Uterus (tissue), 4 donors: Measurements from ENCODE around the gene GAPT. TPM values are rescaled to one million over a fixed set of nuclear protein-coding genes. Genes with fewer than 3 reads are reported as not detected.
"Not testable (repeated sequence)": the region's sequence is repeated elsewhere in the genome, so short reads cannot be mapped to it uniquely, and the experiment has no call there.

ENCODE experiments used
- DNase-seq, 2 donors: peaks; one replicate each; pipeline ENCODE4 v3.0.0-alpha.2; 2019 to 2020
- H3K27ac ChIP-seq, 2 donors: fragments of 200-600 bp; sonication (generic); 1 replicate in 1 of 2; 2 replicates in 1 of 2; pipeline ENCODE4 v1.5.1; 2016 to 2018
- H3K27me3 ChIP-seq, 2 donors: fragments of 200-600 bp; sonication (generic); one replicate each; pipeline ENCODE4 v1.5.1; 2018 to 2019; ENCODE audit warnings: control low read depth in 1 of 2
- H3K36me3 ChIP-seq, 2 donors: fragments of 200-600 bp; sonication (generic); one replicate each; pipeline ENCODE4 v1.5.1; 2019; ENCODE audit warnings: control low read depth in 1 of 2
- H3K4me1 ChIP-seq, 2 donors: fragments of 200-600 bp; sonication (generic); one replicate each; pipeline ENCODE4 v1.5.1; 2018 to 2019; ENCODE audit warnings: control low read depth in 1 of 2
- H3K4me3 ChIP-seq, 2 donors: fragments of 200-600 bp; sonication (generic); 1 replicate in 1 of 2; 2 replicates in 1 of 2; pipeline ENCODE4 v1.5.1; 2018 to 2019; ENCODE audit warnings: mild to moderate bottlenecking in 1 of 2
- H3K9me3 ChIP-seq, 2 donors: fragments of 200-600 bp; sonication (generic); one replicate each; pipeline ENCODE4 v1.5.1; 2019; ENCODE audit warnings: control low read depth in 1 of 2
- POLR2A ChIP-seq, 2 donors: fragments of 450-650 bp; IDR thresholded peaks; one replicate each; pipeline ENCODE4 v1.6.1; 2016; ENCODE audit warnings: antibody characterized with exemption in 2 of 2, mild to moderate bottlenecking in 1 of 2, moderate library complexity in 1 of 2
- intact Hi-C: fragments of 100-400 bp; cut with DNase I; formaldehyde crosslinking; loops from one replicate; pipeline ENCODE4 v1.15.1; 2023; ENCODE audit warnings: low total_unique reads
- total RNA-seq, 4 donors: library from RNA; depleted of rRNA in 3 of 4; stranded (reverse); fragments of >200 nt in 3 of 4; gene quantifications; one replicate each; pipeline versions ENCODE4 v1.1.0 to v1.2.4, GENCODE V29; 2014 to 2023
- TF ChIP-seq, protein P1 (sequence below), 4 experiments: fragments of 200-600 bp in 2 of 4; fragments of 450-650 bp in 2 of 4; sonication (generic) in 2 of 4; IDR thresholded peaks; one replicate each; pipeline ENCODE4 v1.5.1; 2016 to 2019; ENCODE audit warnings: antibody characterized with exemption in 4 of 4, mild to moderate bottlenecking in 2 of 4, moderate library complexity in 1 of 4
- donor health status: DM: yes; HTN: yes; CAD: no.

Gene GAPT
- total RNA-seq, 4 donors from 2014 or later, result 0.61 to 6.8 (median 0.97) TPM; not detected in 1

- H3K27me3 ChIP-seq, result no peaks in the 10 kb centered on the region
- H3K4me3 ChIP-seq, result no peak overlapping the region
- H3K27ac ChIP-seq, result no peak overlapping the region
- intact Hi-C loops, result no loop called here
- no peaks in the 10 kb centered on the region for H3K36me3 ChIP-seq
- no peaks in the 10 kb centered on the region for H3K4me1 ChIP-seq
- DNase-seq, result no peak
- H3K9me3 ChIP-seq, result no peaks in the 10 kb centered on the region
- TF ChIP-seq, protein P1, sequence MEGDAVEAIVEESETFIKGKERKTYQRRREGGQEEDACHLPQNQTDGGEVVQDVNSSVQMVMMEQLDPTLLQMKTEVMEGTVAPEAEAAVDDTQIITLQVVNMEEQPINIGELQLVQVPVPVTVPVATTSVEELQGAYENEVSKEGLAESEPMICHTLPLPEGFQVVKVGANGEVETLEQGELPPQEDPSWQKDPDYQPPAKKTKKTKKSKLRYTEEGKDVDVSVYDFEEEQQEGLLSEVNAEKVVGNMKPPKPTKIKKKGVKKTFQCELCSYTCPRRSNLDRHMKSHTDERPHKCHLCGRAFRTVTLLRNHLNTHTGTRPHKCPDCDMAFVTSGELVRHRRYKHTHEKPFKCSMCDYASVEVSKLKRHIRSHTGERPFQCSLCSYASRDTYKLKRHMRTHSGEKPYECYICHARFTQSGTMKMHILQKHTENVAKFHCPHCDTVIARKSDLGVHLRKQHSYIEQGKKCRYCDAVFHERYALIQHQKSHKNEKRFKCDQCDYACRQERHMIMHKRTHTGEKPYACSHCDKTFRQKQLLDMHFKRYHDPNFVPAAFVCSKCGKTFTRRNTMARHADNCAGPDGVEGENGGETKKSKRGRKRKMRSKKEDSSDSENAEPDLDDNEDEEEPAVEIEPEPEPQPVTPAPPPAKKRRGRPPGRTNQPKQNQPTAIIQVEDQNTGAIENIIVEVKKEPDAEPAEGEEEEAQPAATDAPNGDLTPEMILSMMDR (IDR thresholded peaks at IDR 0.05), result no peak
- no peak for TF ChIP-seq POLR2A (IDR thresholded peaks at IDR 0.05)
These were observed 33.3 kb downstream of the GAPT start for GRCh38 chr5:58524571-58524970.

- TF ChIP-seq POLR2A (IDR thresholded peaks at IDR 0.05), result no peak
- TF ChIP-seq, protein P1 (IDR thresholded peaks at IDR 0.05), result no peak
- no peak overlapping the region for H3K27ac ChIP-seq
- intact Hi-C loops, result no loop called here
- no peak for DNase-seq
- no peaks in the 10 kb centered on the region for H3K9me3 ChIP-seq
- H3K4me3 ChIP-seq, result no peak overlapping the region
- H3K27me3 ChIP-seq, result no peaks in the 10 kb centered on the region
- no peaks in the 10 kb centered on the region for H3K36me3 ChIP-seq
- H3K4me1 ChIP-seq, result no peaks in the 10 kb centered on the region
These were observed 39.8 kb downstream of the GAPT start for GRCh38 chr5:58530942-58531490.

GRCh38 chr5:58541935-58542334, 50.7 kb downstream of the GAPT start:
- H3K27me3 ChIP-seq, H3K36me3 ChIP-seq, H3K27ac ChIP-seq, intact Hi-C loops, H3K4me1 ChIP-seq, DNase-seq, H3K9me3 ChIP-seq, H3K4me3 ChIP-seq: not testable (repeated sequence)

- no peak overlapping the region for H3K27ac ChIP-seq
- H3K4me3 ChIP-seq, result no peak overlapping the region
- no peaks in the 10 kb centered on the region for H3K9me3 ChIP-seq
- no peaks in the 10 kb centered on the region for H3K4me1 ChIP-seq
- intact Hi-C loops, result no loop called here
- DNase-seq, result no peak
- H3K27me3 ChIP-seq, result no peaks in the 10 kb centered on the region
- TF ChIP-seq POLR2A (IDR thresholded peaks at IDR 0.05), result no peak
- TF ChIP-seq, protein P1 (IDR thresholded peaks at IDR 0.05), result no peak
- no peaks in the 10 kb centered on the region for H3K36me3 ChIP-seq
These were observed 51.5 kb downstream of the GAPT start for GRCh38 chr5:58542709-58543108.

DNA sequence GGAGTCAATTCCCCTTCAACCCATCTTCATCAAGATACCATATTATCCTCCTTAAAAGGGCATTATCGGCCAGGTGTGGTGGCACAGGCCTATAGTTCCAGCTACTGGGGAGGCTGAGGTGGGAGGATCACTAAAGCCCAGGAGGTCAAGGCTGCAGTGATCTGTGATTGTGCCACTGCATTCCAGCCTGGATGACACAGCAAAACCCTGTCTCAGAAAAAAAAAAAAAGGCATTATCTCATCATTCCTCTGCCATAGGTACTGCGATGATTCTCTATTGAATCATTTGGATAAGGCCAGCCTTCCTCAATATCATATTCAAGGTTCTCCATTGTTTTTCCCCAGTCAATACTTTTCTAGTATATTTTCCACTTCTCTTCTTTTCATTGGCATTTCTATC, 52.5 kb downstream of the GAPT start:
- Histone ChIP-seq H3K4me3 (no peak overlapping the region), H3K27me3 (no peaks in the 10 kb centered on the region), H3K36me3 (no peaks in the 10 kb centered on the region), H3K4me1 (no peaks in the 10 kb centered on the region), H3K27ac (no peak overlapping the region), H3K9me3 (no peaks in the 10 kb centered on the region)
- intact Hi-C loops, result no loop called here
- TF ChIP-seq, protein P1 (IDR thresholded peaks at IDR 0.05), result no peak
- TF ChIP-seq POLR2A (IDR thresholded peaks at IDR 0.05), result no peak
- no peak for DNase-seq

DNA sequence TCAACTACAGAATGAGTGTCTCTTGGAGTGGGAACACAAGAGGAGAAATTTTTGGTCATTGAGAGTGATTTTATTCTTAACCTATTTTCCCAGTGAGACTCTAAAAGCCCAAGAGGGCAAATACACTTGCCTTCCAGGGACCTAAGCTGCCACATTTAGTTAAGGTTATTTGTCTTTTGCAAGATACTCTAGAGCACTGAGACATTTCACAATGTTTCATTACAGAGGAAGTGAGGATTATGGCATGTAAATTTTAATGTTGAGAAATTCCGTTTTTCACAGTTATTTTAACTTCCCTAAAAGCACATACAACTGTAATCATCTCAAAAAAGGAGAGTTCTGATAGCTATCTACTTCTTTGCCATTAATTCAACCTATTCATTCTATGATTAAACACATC, 53.0 kb downstream of the GAPT start:
- TF ChIP-seq, protein P1 (IDR thresholded peaks at IDR 0.05), result no peak
- no peak for TF ChIP-seq POLR2A (IDR thresholded peaks at IDR 0.05)
- intact Hi-C loops, result no loop called here

More for the DNA sequence above, 53.0 kb downstream of the GAPT start:
- Histone ChIP-seq H3K4me3 (no peak overlapping the region), H3K4me1 (no peaks in the 10 kb centered on the region), H3K27ac (no peak overlapping the region), H3K27me3 (no peaks in the 10 kb centered on the region), H3K36me3 (no peaks in the 10 kb centered on the region), H3K9me3 (no peaks in the 10 kb centered on the region)
- DNase-seq, result no peak
